ENCODE data around the gene ATP6V1G2.
A peak's percentile ranks its signal among the peaks of the same experiment; 100 is the strongest.
"Not testable (repeated sequence)": the region's sequence is repeated elsewhere in the genome, so short reads cannot be mapped to it uniquely, and the experiment has no call there.

Gene ATP6V1G2

GRCh38 chr6:31575952-31576685 is 29.7 kb upstream of the ATP6V1G2 start:
- no peak for DNase-seq (ENCODE audit: low spot score)

- DNase-seq (ENCODE audit: low spot score): no peak
Observed at GRCh38 chr6:31575335-31575901, 29.0 kb upstream of the ATP6V1G2 start, which contains the start of gene TNF. TSS of gene TNF (plus strand) at chr6:31575565. CDS start at chr6:31575742, 177 bp downstream.

GRCh38 chr6:31574106-31575061 is 28.0 kb upstream of the ATP6V1G2 start:
- no peak for DNase-seq (ENCODE audit: low spot score)

- no peak for DNase-seq (ENCODE audit: low spot score)
Observed at GRCh38 chr6:31573239-31574105, 27.1 kb upstream of the ATP6V1G2 start.

- no peak for DNase-seq (ENCODE audit: low spot score)
Observed at GRCh38 chr6:31572041-31572911, 25.9 kb upstream of the ATP6V1G2 start, which contains the start of gene LTA. TSS of gene LTA (plus strand) at chr6:31572289. CDS start at chr6:31572743, 454 bp downstream.

- DNase-seq (ENCODE audit: low spot score): no peak
Observed at GRCh38 chr6:31569861-31570536, 23.6 kb upstream of the ATP6V1G2 start.

- DNase-seq (ENCODE audit: low spot score): no peak
Observed at GRCh38 chr6:31568537-31568961, 22.1 kb upstream of the ATP6V1G2 start.

- no peak for DNase-seq (ENCODE audit: low spot score)
Observed at GRCh38 chr6:31567531-31568370, 21.3 kb upstream of the ATP6V1G2 start.

- DNase-seq (ENCODE audit: low spot score): no peak
Observed at GRCh38 chr6:31560697-31561058, 14.3 kb upstream of the ATP6V1G2 start.

GRCh38 chr6:31559958-31560696 is 13.7 kb upstream of the ATP6V1G2 start:
- peak; percentile 40 for DNase-seq (ENCODE audit: low spot score)

GRCh38 chr6:31559606-31559957 is 13.2 kb upstream of the ATP6V1G2 start:
- no peak for DNase-seq (ENCODE audit: low spot score)

- no peak for DNase-seq (ENCODE audit: low spot score)
Observed at GRCh38 chr6:31558631-31559500, 12.5 kb upstream of the ATP6V1G2 start.

- no peak for DNase-seq (ENCODE audit: low spot score)
Observed at GRCh38 chr6:31558318-31558625, 11.9 kb upstream of the ATP6V1G2 start.

GRCh38 chr6:31557443-31558317 is 11.3 kb upstream of the ATP6V1G2 start:
- DNase-seq (ENCODE audit: low spot score): no peak

GRCh38 chr6:31556307-31556706 is 9.9 kb upstream of the ATP6V1G2 start:
- no peak for DNase-seq (ENCODE audit: low spot score)

- not testable (repeated sequence) for DNase-seq (ENCODE audit: low spot score)
Observed at GRCh38 chr6:31551371-31551770, 5.0 kb upstream of the ATP6V1G2 start.

GRCh38 chr6:31548544-31548873 is 2.1 kb upstream of the ATP6V1G2 start:
- DNase-seq (ENCODE audit: low spot score): no peak

All from SW480 (cell line).